GM19099 (cell line): ENCODE data around the gene HES5.

Experiments used
- POLR2A ChIP-seq: IDR thresholded peaks from 3 replicates; pipeline ENCODE4 v1.6.1; 2011; ENCODE audit warnings: low read depth; ENCODE audit not compliant: insufficient read length; ENCODE audit errors: extremely low read depth

The HES5 gene

DNA sequence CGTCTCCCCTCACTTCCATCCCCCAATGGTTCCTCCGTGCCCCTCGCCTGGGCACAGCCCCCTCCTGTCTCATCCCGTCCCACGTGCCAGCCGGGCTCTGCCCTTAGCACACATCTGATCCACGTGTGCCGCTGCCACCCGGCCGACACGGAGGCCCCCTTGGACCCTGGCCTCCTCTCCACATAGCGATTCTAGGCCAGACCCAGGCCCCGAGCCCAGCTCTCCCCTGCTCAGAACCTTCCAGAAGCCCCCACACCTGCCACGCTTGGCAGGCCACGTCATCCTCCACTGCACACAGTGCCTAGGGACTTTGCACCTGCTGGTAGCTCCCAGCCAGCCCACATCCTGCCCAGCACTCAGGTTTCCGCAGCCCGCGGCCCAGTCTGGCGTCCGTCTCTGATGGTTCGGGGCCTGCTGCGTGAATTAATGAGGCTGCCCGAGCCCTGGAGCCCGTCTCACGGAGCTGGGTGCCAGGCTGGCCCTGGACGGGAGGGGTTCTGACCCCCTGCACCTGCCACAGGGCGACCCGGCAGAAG, 33.9 kb downstream of the HES5 start:
- TF ChIP-seq POLR2A = no peak

DNA sequence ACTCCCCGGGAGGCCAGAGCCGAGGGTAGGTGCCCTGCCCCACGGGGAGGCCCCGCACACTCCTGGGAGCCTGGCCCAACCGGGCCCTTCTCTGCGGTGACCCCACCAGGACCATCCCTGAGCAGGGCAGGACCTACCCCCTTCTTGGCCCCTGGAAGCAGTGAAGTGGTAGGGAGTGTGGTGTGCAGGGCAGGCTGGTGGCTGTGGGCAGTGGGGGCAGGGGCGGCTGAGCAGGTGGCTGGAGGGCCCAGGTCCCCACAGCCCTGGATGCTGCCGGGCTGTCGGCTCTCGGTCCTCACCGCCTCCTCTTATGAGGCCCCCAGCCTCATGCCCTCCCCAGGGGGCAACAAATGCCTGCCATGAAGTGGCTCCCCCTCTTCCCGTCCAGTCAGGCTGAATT, 34.5 kb downstream of the HES5 start:
- no peak for TF ChIP-seq POLR2A

DNA sequence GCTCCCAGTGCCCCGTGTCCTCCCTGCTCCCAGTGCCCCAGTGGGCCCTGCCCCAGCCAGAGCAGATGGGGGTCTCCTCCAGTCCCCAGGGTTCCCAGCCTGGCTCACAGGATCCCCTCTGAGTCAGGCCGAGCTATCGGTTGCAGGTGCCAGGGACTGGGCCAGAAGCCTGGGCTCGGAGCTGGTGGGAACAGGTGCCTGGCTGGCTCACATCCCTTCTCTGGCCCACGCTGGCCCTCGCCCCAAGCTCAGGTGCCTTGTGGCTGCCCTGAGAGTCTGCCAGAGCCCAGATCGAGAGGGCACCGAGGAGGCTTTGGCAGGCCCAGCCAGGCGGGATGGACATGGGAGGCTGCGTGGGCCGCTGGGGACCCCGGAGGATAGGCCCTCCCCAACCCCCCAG, 35.0 kb downstream of the HES5 start:
- no peak for TF ChIP-seq POLR2A

DNA sequence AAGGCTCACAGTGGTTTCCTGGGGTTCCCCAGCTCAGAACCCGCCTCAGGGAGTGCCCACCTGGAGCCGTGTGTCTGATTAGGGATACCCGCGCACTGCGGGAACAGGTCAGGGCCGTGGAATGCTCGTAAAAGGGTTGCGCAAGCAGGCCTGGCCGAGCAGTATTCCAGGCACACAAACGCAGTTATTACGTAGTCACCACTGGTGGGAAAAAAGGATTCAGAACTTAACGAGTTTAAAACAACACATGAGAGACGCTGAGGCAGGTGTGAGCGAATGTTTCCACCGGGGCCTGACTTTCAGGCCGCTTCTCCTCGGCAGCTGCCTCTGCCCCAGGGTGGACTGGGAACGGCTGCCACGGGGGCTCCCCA, 35.8 kb downstream of the HES5 start:
- TF ChIP-seq POLR2A = no peak

DNA sequence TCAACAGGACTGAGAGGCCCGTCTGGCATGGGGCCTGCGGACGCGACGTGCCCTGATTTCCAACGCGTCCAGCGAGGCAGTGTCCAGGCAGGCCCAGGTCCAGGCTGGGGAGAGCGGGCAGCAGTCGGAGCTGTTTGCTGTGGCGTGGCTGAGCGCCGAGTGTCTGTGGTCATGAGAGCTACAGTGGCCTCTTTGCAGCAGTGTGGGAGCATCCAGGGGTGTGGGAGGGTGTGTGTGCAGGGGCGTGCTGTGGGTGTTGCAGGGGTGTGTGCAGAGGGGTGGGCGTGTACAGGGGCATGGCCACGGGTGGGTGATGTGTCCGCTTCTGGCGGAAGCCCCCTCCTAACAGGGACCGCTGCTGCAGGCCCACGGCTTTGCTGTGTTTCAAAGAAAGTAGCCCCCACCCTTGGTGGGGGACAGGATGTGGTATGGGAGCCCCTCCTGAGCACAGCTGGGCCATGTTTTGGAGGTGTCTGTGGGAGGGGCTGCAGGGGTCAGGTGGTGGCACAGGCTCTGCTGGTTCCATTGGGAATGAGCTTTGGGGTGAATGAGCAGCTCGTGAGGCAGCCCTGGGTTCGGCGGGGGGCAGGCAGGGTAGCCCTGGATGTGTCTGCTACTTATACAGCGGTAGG, 36.3 kb downstream of the HES5 start:
- no peak for TF ChIP-seq POLR2A

DNA sequence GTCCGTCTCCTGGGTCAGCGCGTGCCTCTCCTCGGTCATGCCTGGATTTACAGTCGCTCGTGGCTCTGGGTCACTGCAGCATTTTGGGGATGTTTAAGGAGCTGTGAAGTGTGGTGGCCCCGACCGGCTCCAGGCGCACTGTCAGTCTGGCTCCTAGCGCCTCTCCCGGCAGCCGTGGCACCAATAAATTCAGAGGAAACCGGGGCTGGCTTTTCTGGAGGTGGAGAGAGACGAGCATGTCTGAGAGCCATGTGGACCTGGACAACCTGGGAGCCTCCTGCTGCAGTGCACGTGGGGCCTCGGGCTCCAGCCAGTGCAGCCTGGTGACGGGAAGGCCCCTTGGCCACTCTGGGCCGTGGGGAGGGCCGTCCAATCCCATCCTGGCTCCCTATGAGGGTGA, 36.8 kb downstream of the HES5 start:
- no peak for TF ChIP-seq POLR2A

DNA sequence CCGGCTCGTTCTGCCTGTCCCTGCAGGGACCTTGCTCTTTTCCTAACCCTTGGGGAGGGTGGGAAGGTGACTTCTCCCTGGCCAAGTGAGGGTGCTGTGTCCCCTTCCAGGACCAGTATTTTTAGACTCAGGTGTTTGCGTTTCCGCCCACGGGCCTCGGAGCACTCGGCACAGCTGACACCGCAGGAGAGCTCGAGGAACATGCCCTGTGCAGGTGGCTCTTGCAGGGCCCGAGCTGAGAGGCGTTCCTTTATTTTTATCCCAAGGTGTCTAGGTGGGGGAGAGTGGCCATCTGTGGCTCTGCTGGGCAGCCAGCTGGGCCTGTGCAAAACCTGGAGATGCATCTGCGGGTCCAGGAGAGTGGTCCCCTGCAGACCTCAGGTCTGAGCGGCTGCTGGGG, 38.0 kb downstream of the HES5 start:
- no peak for TF ChIP-seq POLR2A

DNA sequence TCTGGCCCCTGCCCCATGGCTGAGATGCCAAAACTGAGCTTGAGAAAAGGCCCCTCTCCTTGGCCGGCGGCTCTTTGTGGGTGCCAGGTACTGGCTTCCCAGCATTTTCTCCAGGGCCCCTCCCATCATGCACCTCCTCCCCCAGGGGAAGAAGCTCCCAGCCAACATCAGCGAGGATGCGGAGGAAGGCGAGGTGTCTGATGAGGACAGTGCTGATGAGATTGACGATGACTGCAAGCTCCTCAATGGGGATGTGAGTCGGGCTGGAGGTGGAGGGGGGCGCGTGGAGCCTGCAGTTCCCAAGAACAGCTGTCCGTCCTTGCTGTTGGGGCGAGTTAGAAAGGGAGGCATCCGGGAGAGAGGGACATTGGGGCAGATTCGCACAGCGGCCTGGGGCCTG, 40.4 kb downstream of the HES5 start:
- TF ChIP-seq POLR2A = no peak

GRCh38 chr1:2488688-2489087, 41.4 kb downstream of the HES5 start:
- TF ChIP-seq POLR2A = no peak

- TF ChIP-seq POLR2A = no peak
Observed at GRCh38 chr1:2486558-2486957, 43.5 kb downstream of the HES5 start.

GRCh38 chr1:2486041-2486440, 44.0 kb downstream of the HES5 start:
- no peak for TF ChIP-seq POLR2A

DNA sequence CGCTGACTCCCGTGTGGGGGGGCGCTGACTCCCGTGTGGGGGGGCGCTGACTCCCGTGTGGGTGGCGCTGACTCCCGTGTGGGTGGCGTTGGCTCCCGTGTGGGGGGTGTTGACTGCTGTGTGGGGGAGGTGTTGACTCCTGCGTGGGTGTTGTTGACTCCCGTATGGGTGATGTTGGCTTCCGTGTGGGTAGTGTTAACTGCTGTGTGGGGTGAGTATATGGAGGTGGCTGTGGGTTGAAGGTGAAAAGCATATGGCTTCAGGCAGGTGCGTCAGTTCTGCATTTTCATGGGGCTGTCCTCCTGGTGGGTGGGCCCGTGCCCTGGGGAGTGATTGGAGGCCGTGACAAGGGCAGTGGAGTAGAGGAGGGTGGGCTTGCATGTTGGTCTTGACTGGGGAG, 46.1 kb downstream of the HES5 start:
- TF ChIP-seq POLR2A = no peak

DNA sequence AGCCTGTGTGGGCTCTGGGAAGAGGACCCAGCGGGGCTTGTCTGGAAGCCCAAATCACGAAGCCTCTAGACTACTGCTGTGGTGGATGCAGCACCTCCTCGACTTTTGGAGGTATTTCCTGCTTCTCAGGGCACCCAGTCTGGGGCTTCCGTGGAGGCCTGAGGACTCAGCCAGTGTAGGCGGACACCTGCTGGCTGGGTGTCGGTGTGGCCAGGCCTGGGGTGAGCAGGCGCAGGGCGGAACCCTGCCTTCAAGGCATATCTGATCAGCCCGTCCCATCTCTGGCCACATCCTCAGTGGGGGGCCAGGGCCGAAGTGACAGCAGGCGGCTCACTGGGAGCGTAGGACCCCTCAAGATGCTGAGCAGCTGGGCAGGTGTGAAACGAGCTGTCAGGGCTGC, 47.0 kb downstream of the HES5 start:
- no peak for TF ChIP-seq POLR2A

DNA sequence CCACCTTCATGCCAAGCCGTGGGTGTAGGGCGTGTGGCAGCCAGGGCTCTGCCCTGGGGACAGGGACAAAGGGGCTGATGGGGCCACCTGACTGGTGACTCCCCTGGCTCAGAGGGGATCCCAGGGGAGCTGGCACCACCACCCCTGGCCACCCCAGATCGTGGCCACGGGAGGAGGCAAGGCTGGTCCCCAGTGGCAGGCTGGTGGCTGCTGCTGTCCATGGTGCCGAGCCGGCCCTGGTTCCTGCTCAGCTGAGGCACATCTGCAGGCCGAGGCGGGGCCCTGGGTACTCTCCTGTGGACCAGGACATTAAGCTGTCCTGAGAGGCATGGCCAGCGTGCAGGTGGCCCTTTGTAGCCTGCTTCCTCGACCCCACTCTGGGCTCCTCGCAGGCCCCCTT, 47.5 kb downstream of the HES5 start:
- no peak for TF ChIP-seq POLR2A

DNA sequence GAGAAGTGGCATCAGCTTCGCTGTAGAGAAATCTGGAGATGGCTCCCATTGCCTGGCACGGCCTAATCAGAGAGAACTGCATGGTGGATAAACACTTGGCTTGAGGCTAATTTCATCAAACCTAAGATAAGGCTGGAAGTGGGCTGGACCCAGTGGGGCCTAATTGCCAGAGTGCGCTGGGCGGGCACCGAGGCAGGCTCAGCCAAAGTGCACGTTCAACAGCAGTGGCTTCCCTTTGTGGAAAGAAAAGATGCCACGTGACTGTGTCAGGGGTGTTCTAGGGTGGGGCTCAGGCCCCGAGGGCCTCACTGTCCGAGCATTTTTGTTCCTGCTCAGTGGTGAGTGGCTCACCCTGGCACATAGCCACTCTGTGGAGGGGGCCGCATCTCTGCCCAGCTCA, 48.2 kb downstream of the HES5 start:
- no peak for TF ChIP-seq POLR2A

DNA sequence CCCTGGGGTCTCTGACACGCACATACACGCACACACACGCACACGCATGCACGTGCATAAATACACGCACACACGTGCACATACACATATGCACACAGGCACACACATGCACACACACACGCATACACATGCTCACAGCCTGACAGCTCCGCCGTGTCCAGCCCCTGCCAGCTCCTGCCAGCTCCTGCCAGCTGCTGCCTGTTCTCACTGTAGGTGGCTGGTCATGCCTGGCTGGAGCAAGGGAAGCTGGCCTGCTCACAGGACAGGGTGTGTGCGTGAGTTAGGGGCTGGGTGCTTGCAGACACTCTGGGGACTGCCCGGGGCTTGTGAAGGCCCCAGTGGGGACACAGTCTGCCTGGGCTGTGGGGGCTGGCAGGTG, 49.1 kb downstream of the HES5 start:
- TF ChIP-seq POLR2A = no peak
